Stimulated activated CD4-positive, alpha-beta T cell treated with anti-CD3 and anti-CD28 coated beads, Interleukin-15, amount 100 ng/mL, for 48 hours (primary cell): ENCODE data around the gene DKK1.

Experiments
- DNase-seq, 2 donors: peaks; one replicate each; pipeline ENCODE4 v3.0.0-alpha.2; 2020; ENCODE audit warnings: low read depth in 2 of 2

The DKK1 gene

GRCh38 chr10:52313933-52314821, at the start of gene DKK1:
Gene DKK1 (plus strand): TSS chr10:52314281. CDS start chr10:52314435, 154 bp downstream.
- peak in 1 of 2 donors; percentile 13 for DNase-seq

GRCh38 chr10:52265131-52265926, 48.8 kb upstream of the DKK1 start:
- DNase-seq, result no peak

- no peak for DNase-seq
Observed at GRCh38 chr10:52266858-52267257, 47.2 kb upstream of the DKK1 start.

- no peak for DNase-seq
Observed at GRCh38 chr10:52268790-52269189, 45.3 kb upstream of the DKK1 start.

- no peak for DNase-seq
Observed at GRCh38 chr10:52269233-52269632, 44.8 kb upstream of the DKK1 start.

- DNase-seq, result no peak
Observed at GRCh38 chr10:52276163-52276562, 37.9 kb upstream of the DKK1 start.

GRCh38 chr10:52276986-52277385, 37.1 kb upstream of the DKK1 start:
- no peak for DNase-seq

GRCh38 chr10:52279546-52279945, 34.5 kb upstream of the DKK1 start:
- DNase-seq, result no peak

- no peak for DNase-seq
Observed at GRCh38 chr10:52280051-52280450, 34.0 kb upstream of the DKK1 start.

GRCh38 chr10:52283174-52283573, 30.9 kb upstream of the DKK1 start:
- no peak for DNase-seq

- DNase-seq, result no peak
Observed at GRCh38 chr10:52284416-52285013, 29.6 kb upstream of the DKK1 start.

- DNase-seq, result no peak
Observed at GRCh38 chr10:52287866-52288265, 26.2 kb upstream of the DKK1 start.

- no peak for DNase-seq
Observed at GRCh38 chr10:52297747-52298146, 16.3 kb upstream of the DKK1 start.

- no peak for DNase-seq
Observed at GRCh38 chr10:52300599-52301277, 13.3 kb upstream of the DKK1 start.

- DNase-seq, result no peak
Observed at GRCh38 chr10:52308251-52309031, 5.6 kb upstream of the DKK1 start.

GRCh38 chr10:52312942-52313255, 1.2 kb upstream of the DKK1 start:
- no peak for DNase-seq

GRCh38 chr10:52313256-52313932, 687 bp upstream of the DKK1 start:
- no peak for DNase-seq

- no peak for DNase-seq
Observed at GRCh38 chr10:52314822-52315552, 906 bp downstream of the DKK1 start.

- no peak for DNase-seq
Observed at GRCh38 chr10:52316001-52316400, 1.9 kb downstream of the DKK1 start.

- no peak for DNase-seq
Observed at GRCh38 chr10:52316500-52316899, 2.4 kb downstream of the DKK1 start.
